Inferior parietal cortex (tissue), 1 donor: ENCODE data around the gene RNF40.
"Not testable (repeated sequence)": the region's sequence is repeated elsewhere in the genome, so short reads cannot be mapped to it uniquely, and the experiment has no call there.

Source experiments
- DNase-seq: peaks from one replicate; pipeline ENCODE4 v3.0.0-alpha.2; 2016; ENCODE audit errors: extremely low spot score

RNF40 gene

DNA sequence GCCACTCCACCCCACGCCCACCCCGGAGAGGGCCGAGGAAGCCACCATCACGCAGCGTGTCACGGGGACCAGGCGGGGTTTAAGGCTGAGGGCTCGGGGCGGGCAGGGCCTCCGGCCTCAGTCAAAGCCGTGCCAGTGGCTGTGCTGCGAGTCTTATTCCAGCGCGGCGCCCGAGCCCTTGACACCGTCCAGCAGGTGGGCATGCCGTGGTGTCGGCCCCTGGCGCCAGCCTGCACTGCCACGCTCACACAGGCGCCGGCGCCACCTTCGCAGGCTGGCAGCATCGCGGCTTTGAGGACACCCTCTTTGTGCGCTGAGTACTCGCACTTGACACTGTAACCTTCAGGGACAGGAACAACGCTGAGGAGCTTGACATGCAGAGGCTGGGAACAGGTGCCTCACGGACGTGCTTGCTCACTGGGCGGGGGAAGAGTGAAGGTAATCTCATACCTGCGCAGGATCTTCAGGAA is 58.9 kb downstream of the RNF40 start:
- no peak for DNase-seq

DNA sequence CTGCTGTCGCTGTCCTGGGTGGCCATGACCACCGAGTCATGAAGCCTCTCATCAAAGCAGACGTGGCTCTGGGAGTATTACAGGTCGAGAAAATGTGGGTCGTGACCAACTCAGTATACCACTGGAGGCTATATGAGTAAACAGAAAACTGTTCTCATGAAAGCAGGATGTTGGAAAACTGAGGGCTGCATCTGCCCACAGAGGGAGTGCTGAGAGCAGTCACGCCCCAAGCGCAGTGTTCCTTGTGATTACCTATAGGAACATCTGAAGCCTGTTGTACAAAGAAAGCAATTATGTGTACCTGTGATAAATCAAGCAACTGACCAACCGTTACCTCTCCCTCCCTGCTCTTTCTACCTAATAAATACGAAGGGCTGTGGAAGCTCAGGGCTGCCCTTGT is 59.3 kb downstream of the RNF40 start:
- DNase-seq = not testable (repeated sequence)

DNA sequence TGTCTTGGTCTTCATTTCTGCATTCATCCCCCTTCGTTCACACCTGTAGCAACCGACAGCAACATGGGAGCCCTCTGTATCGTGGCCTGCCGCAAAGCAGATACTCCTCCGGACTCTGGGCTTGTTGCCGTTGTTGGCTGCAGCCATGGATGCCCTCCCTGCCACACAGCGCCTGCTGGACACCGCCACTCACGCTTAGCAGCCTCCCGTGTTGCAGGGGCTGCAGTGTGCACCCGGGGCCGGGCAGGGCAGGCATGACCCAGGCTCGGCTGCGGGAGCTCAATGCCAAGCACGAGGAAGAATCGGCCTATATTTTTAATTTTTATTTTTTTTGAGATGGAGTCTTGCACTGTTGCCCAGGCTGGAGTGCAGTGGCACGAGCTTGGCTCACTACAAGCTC is 59.8 kb downstream of the RNF40 start:
- no peak for DNase-seq
